ENCODE results near the gene TVP23B.
A peak's percentile ranks its signal among the peaks of the same experiment; 100 is the strongest.
"Not testable (repeated sequence)": the region's sequence is repeated elsewhere in the genome, so short reads cannot be mapped to it uniquely, and the experiment has no call there.

The TVP23B gene

DNA sequence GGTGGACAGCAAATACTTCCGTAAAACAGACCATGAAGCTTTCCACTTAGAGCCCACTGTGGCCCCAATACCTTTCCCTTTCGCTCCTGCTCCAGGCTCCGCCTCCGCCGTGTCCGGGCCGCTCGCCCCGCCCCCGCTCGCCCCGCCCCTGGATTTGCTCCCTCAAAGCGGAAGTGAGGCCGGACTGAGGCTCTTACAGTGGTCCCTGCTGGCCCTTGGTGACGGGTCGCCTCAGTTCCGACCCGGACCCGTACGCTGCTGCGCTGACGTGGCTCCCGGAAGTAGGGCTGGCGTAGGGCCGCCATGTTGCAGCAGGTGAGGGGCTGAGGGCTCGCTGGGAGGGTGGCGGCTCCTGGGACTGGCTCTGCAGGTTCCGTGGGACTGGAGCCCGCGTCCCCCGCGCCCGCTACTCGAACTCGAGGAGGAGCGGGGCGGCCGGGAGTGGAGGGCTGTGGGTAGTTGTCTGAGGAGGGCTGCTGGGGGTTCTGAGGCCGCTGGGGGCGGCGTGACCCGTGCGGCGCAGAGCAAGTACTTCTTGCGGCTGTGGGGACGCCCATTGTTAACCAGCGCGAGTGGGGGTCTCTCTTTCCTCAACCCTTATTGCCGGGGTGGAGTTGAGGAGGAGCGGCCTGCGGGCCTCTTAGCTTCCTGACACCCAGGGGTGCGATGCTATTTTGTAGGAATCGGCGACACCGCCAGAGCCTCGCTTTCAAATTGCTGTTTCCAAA lies at the start of gene TVP23B:
Gene TVP23B (plus strand): TSS at position 193 of the 728 bp plus-strand sequence. CDS start 111 bp downstream, at position 304.
- DNase-seq (ENCODE audit: low spot score) = peak; percentile 98

GRCh38 chr17:18732438-18732837 lies 48.5 kb upstream of the TVP23B start:
- not testable (repeated sequence) for DNase-seq (ENCODE audit: low spot score)

DNA sequence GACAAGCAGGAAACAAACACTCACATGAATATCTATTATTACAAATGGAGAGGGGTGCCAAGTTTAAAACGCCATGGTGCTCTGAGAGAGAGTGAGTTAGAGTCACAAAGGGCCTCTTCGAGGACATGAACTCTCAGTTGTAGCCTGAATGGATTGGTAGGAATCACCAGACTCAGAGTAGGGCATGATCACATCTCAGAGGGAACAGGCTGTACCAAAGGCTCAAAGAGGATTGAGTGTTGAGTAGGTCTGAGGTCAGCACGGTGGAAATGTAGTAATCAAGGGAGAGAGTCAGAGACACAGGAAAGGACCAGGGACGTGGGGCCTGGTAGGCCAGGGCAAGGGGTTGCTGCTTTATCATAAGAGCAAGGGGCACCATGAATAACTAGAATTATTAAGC lies 47.6 kb upstream of the TVP23B start:
- not testable (repeated sequence) for DNase-seq (ENCODE audit: low spot score)

- not testable (repeated sequence) for DNase-seq (ENCODE audit: low spot score)
These were observed 41.2 kb upstream of the TVP23B start for GRCh38 chr17:18739616-18740391.

- not testable (repeated sequence) for DNase-seq (ENCODE audit: low spot score)
These were observed 39.8 kb upstream of the TVP23B start for GRCh38 chr17:18741228-18741627.

DNA sequence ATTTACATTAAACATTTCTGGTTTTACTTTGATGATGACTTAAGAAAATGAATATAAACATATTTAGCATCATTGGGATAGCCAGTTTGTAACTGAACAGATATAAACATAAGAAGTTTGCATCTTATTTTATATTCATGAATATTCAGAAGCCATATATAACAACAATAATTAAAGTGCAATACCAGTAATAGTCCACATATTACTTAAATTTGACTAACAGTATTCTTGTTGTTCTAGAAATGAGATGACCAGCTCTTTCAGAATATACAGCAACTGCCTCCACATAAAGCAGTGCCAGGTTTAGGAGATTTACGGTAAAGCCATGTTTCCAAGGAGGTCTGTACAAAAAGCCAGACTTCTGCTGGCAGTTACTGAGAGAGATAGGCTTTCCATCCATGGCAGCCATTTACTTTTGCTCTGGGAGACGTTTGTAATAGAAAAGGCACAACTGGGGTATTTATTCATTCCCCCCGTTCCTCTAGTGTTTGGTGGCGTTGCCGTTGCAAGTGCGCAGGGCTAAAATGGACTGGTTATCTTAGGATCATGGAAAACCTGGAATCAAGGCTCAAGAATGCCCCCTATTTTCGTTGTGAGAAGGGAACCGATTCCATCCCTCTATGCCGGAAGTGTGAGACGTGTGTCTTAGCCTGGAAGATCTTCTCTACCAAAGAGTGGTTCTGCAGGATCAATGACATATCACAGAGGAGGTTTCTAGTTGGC lies 37.1 kb upstream of the TVP23B start, which contains the start of gene FBXW10:
Gene FBXW10 (plus strand): TSS at position 356 of the 723 bp plus-strand sequence. CDS start 191 bp downstream, at position 547.
- DNase-seq (ENCODE audit: low spot score) = not testable (repeated sequence)

DNA sequence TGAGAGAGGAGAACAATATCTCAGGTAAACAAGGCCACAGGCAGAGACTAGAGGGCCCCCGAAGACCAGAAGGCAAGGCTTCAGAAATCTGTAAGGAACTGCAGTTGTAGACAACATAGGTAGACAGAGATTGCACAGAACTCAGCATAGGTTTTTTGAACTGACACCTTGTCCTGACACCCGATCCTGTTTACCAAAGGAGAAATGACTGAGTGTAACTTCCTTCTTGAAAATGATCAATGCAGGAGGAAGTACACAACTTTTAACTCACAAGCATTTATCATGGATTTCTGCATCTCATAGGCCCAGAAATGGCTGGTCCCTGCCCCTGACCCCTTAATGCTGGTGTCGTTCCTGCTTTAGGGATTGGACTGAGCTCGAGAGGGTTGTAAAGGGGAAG lies 36.3 kb upstream of the TVP23B start:
- DNase-seq (ENCODE audit: low spot score) = not testable (repeated sequence)

- DNase-seq (ENCODE audit: low spot score) = not testable (repeated sequence)
These were observed 34.4 kb upstream of the TVP23B start for GRCh38 chr17:18746551-18746950.

- not testable (repeated sequence) for DNase-seq (ENCODE audit: low spot score)
These were observed 33.5 kb upstream of the TVP23B start for GRCh38 chr17:18747501-18747900.

GRCh38 chr17:18750242-18750641 lies 30.7 kb upstream of the TVP23B start:
- DNase-seq (ENCODE audit: low spot score) = not testable (repeated sequence)

DNA sequence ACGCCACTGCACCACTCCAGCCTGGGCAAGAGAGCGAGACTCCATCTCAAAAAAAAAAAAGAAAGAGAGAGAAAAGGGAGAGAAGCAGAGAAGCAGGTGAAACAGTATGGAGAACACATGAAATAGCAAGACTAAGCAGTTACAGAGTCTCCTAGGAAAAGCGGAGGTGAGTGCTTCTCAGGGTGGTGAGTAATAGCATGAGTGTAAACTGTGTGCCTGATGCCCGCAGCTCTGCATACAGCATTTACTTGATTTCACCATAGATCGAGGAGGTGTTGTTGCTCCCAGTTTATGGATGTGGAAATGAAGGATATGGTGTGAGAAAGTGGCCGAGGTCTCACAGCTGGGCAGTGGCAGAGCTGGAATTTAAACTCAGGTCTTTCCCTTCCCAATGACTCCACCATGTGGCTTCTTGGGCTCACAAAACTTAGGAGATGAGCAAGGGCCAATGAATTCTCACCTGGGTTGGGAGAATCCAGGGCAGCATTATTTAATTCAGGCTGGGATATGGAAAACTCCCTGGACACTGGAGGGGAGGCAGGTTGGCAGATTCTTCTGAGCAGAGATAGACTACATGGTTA lies 27.1 kb upstream of the TVP23B start:
- DNase-seq (ENCODE audit: low spot score) = not testable (repeated sequence)

DNA sequence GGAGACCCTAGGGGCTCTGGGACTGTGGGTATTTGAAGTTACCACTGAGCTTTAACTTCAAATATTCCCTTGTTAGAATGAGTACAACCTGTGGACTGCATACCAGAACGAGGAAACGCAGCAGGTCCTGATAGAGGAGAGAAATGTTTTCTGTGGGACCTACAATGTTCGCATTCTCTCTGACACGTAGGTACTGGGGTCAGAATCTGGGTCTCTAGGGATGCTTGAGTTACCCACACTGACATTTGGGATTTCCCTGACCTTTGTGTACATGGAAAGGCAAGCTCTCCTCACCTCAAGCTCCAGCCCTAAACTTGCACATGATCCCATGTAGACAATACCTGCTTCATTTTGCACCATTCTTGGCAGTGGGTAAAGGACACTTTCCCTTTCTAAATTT lies 25.0 kb upstream of the TVP23B start:
- DNase-seq (ENCODE audit: low spot score) = not testable (repeated sequence)

GRCh38 chr17:18757368-18758044 lies 23.5 kb upstream of the TVP23B start:
- not testable (repeated sequence) for DNase-seq (ENCODE audit: low spot score)

- DNase-seq (ENCODE audit: low spot score) = not testable (repeated sequence)
These were observed 22.6 kb upstream of the TVP23B start for GRCh38 chr17:18758344-18758743.

- not testable (repeated sequence) for DNase-seq (ENCODE audit: low spot score)
These were observed 20.8 kb upstream of the TVP23B start for GRCh38 chr17:18760221-18760620.

DNA sequence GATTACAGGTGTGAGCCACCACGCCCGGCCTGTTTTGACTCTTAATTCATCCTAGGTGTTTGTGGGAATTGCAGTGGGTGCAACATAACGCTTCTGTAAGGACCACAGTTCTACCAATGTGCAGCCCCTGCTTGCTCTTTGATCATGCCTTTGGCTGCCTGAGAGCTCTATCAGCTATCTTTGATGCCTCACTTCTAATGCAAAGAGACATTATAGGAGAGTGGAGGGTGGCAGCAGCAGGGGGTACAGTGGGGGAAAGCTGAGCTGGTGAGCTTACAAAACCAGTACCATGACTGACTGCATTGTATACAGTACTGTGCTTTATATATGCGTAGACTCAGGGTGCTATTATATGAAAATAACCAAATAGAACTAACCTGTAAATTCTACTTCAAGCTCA lies 10.4 kb upstream of the TVP23B start:
- not testable (repeated sequence) for DNase-seq (ENCODE audit: low spot score)

DNA sequence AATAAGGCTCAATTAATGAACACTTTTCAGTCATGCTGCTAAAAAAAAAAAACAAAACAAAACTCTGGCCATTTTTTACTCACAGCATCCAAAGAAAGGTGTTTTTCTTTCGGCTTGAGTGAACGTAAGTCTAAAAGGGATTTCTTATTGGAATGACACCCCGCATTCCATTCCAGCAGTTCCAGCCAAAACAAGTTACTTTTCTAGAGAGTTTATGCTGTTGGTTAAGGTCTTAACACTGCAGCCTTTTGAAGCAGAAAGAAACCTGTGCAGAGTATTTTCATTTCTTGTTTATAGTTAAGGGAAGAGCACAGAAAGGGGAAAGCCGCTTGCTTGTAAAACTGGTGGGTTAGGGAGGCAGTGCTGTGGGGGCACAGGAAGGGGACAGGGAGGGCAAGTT lies 9.9 kb upstream of the TVP23B start:
- DNase-seq (ENCODE audit: low spot score) = not testable (repeated sequence)

GRCh38 chr17:18772471-18772870 lies 8.5 kb upstream of the TVP23B start:
- DNase-seq (ENCODE audit: low spot score) = no peak

GRCh38 chr17:18781805-18782204 lies 822 bp downstream of the TVP23B start:
- not testable (repeated sequence) for DNase-seq (ENCODE audit: low spot score)

GRCh38 chr17:18785933-18786332 lies 5.0 kb downstream of the TVP23B start:
- DNase-seq (ENCODE audit: low spot score) = not testable (repeated sequence)

GRCh38 chr17:18786890-18787289 lies 5.9 kb downstream of the TVP23B start:
- not testable (repeated sequence) for DNase-seq (ENCODE audit: low spot score)
